Measurements from ENCODE around the gene CYFIP2.

GRCh38 chr5:157324237-157324636 is 58.3 kb downstream of the CYFIP2 start:
- TF ChIP-seq CTCF (tag by site-specific recombination; IDR thresholded peaks at IDR 0.05) (no peak), ZNF513 (tag by site-specific recombination; IDR thresholded peaks at IDR 0.05) (no peak), ZNF133 (tag by site-specific recombination; IDR thresholded peaks at IDR 0.05) (no peak)
